GM21367 (cell line): ENCODE results near the gene SLC19A1.
"Not testable (repeated sequence)": the region's sequence is repeated elsewhere in the genome, so short reads cannot be mapped to it uniquely, and the experiment has no call there.

Source experiments
- ATAC-seq: cut with Tn5 transposase; IDR thresholded peaks from one replicate; pipeline ENCODE4 v1.9.1; 2021; ENCODE audit not compliant: unreplicated experiment

Gene SLC19A1

GRCh38 chr21:45506836-45507522, 35.3 kb downstream of the SLC19A1 start:
- ATAC-seq: no peak

GRCh38 chr21:45506241-45506817, 35.9 kb downstream of the SLC19A1 start:
- ATAC-seq: no peak

GRCh38 chr21:45505416-45506021, 36.7 kb downstream of the SLC19A1 start:
- ATAC-seq: no peak

- ATAC-seq: no peak
These were observed 37.5 kb downstream of the SLC19A1 start for GRCh38 chr21:45504516-45505415.

GRCh38 chr21:45504021-45504515, 38.2 kb downstream of the SLC19A1 start:
- ATAC-seq: no peak

- ATAC-seq: not testable (repeated sequence)
These were observed 39.0 kb downstream of the SLC19A1 start for GRCh38 chr21:45503226-45503625.

- ATAC-seq: no peak
These were observed 39.6 kb downstream of the SLC19A1 start for GRCh38 chr21:45502600-45502999.

- ATAC-seq: no peak
These were observed 40.3 kb downstream of the SLC19A1 start for GRCh38 chr21:45502006-45502345.

- ATAC-seq: not testable (repeated sequence)
These were observed 40.9 kb downstream of the SLC19A1 start for GRCh38 chr21:45501081-45502005.

GRCh38 chr21:45499970-45500577, 42.2 kb downstream of the SLC19A1 start:
- ATAC-seq: no peak

- ATAC-seq: no peak
These were observed 43.0 kb downstream of the SLC19A1 start for GRCh38 chr21:45499201-45499750.

GRCh38 chr21:45498646-45499000, 43.6 kb downstream of the SLC19A1 start:
- no peak for ATAC-seq

GRCh38 chr21:45497846-45498645, 44.2 kb downstream of the SLC19A1 start:
- ATAC-seq: no peak

GRCh38 chr21:45496968-45497845, 45.0 kb downstream of the SLC19A1 start:
- ATAC-seq: no peak

- ATAC-seq: no peak
These were observed 45.9 kb downstream of the SLC19A1 start for GRCh38 chr21:45496151-45496967.

- no peak for ATAC-seq
These were observed 47.2 kb downstream of the SLC19A1 start for GRCh38 chr21:45494851-45495680.
